Measurements from ENCODE around the gene TCTN1. TPM values are rescaled to one million over a fixed set of nuclear protein-coding genes. Genes with fewer than 3 reads are reported as not detected.

TCTN1 gene
- total RNA-seq, 1 experiment from 2014 or later, result 24.8 TPM

- DNase-seq (ENCODE audit: low spot score), result no peak
- in situ Hi-C loops (cut with HindIII; ENCODE audit: low sequenced_read_pairs), result no loop called here
Observed at GRCh38 chr12:110668480-110669192, 54.7 kb downstream of the TCTN1 start.

- in situ Hi-C loops (cut with HindIII; ENCODE audit: low sequenced_read_pairs), result no loop called here
- no peak for DNase-seq (ENCODE audit: low spot score)
Observed at GRCh38 chr12:110669193-110669502, 55.2 kb downstream of the TCTN1 start.

DNA sequence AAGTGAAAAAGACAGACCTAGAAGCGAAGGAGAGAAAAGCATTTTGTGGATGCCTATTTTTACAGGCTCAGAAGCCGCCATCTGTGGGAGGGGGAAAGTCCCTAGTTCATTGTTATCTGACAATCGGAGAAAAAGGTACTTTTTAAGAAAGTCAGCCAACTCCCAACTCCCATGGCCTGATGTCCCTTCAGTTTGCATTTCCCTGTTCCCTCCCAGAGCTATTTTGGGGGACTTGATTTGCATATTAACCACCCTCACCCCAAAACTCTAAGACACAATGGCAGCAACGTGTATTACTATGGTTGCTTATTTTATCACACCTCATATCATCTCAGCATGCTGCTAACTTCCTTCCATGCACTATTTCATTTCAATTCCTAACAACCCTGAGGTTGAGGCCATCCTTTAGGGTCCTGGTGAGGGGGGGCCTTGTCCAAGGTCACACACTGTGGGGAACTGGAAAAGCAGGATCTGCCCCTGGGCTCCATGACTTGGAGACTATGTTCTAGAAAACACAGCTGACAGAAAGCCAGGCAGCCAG, 56.3 kb downstream of the TCTN1 start:
- in situ Hi-C loops (cut with HindIII; ENCODE audit: low sequenced_read_pairs), result no loop called here
- DNase-seq (ENCODE audit: low spot score), result no peak

- no peak for DNase-seq (ENCODE audit: low spot score)
- in situ Hi-C loops (cut with HindIII; ENCODE audit: low sequenced_read_pairs), result no loop called here
Observed at GRCh38 chr12:110676171-110676570, 62.2 kb downstream of the TCTN1 start.

DNA sequence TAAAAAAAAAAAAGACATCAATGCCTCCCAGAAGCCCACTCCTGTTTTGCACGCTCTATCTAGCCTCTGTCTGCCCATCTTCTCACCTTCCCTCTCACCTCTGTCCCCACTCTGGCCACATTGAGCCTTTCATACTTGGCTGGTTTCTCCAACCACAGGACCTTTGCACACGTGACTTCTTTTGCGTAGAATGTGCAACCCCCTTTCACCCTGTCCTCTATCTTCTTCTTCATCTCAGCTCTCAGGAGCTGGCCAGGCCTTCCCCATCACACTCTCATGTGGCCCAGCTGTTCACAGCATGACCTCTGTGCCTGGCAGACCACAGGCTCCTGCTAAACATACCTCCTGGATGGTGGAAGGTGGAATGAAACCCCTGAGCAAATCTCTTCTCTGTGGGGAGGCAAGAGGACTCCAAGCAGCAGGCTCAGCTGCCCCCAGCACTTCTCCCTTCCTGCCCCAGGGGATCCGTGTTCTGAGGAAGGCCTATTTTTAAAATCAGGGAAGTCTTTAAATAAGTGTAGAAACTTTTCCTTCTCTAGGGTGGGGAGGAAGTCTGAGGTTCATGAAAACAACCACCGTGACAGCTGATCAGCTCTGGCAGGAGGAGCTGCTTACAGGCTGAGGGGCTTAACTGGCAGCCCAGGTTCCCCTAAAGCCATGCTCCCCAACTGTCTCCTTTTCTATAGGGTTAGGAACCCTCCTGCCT, 63.4 kb downstream of the TCTN1 start:
- in situ Hi-C loops (cut with HindIII; ENCODE audit: low sequenced_read_pairs), result no loop called here
- no peak for DNase-seq (ENCODE audit: low spot score)

- in situ Hi-C loops (cut with HindIII; ENCODE audit: low sequenced_read_pairs), result no loop called here
Observed at GRCh38 chr12:110677982-110678381, 64.1 kb downstream of the TCTN1 start.

GRCh38 chr12:110679201-110679600, 65.3 kb downstream of the TCTN1 start:
- in situ Hi-C loops (cut with HindIII; ENCODE audit: low sequenced_read_pairs), result no loop called here
- DNase-seq (ENCODE audit: low spot score), result no peak

More at GRCh38 chr12:110677982-110678381, 64.1 kb downstream of the TCTN1 start:
- no peak for DNase-seq (ENCODE audit: low spot score)

DNA sequence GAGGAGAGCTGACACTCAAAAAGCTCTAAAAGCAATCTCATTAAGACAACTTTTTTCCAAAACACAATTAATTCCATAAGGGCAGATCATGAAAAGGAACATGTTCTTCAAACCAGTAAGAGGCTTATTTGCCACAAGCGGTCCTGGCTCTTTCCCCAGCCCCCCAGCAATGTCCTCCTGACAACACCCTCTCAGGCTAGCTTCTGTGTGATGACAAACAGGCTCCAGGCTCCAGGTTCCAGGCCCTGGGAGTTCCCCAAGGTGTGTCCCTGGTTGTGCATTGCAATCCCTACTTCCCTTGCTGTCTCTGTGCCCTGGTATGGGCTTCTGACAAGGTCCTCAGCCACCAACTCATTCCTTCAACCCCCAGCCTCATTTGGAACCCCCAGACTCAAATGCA, 66.1 kb downstream of the TCTN1 start:
- no peak for DNase-seq (ENCODE audit: low spot score)
- in situ Hi-C loops (cut with HindIII; ENCODE audit: low sequenced_read_pairs), result no loop called here

- in situ Hi-C loops (cut with HindIII; ENCODE audit: low sequenced_read_pairs), result no loop called here
- no peak for DNase-seq (ENCODE audit: low spot score)
Observed at GRCh38 chr12:110683888-110684287, 70.0 kb downstream of the TCTN1 start.

DNA sequence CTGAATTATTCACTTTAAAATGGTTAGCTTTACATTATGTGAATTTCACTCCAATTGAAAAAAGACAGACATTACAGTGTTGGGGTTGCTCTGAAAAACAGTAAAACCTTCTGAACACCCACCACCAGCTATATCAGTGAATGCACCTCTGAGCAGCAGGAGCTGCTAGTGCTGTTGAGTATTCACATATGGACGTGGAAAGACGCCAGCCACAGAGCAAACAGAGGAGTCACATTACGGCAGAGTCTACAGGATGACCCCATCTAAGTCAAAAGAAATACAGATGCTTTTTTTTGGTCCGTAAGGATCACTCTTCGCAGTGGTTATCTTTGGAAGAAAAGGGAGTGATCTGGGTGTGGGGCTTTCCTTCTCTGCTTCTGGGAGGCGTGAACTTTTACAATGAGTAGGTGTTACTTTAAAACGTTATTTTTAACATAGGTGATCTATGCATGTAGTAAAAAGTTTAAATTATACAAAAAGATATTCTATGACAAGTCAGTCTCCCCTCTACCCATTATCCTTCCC, 70.4 kb downstream of the TCTN1 start:
- in situ Hi-C loops (cut with HindIII; ENCODE audit: low sequenced_read_pairs), result no loop called here
- DNase-seq (ENCODE audit: low spot score), result no peak

DNA sequence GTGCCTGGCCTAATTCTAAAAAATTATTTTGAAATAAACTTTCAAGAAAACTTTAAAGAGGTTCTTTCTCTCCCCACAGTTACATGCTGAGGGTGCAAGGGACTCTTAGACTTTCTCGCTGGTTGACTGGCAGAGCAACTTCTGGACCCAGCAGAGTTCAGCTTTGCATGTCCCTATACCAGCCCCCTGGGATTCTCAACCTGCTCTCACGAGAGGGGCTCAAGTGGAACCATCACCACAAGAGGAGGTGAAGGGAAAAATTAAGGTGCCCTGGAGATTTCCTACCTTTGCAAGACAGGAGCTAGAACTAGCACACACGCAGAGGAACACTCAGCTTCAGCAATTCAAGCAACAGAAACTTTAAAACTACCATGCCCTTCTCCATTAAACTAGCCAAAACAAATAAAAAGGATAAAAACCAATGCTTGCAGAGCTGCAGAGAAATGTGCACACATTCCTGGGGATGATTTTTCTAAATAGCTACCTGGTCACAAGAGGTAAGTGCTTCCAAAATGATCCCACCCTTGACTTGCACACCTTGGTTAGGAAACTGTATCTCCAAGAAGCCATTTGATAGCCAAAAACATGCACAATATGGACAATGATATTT, 72.5 kb downstream of the TCTN1 start:
- in situ Hi-C loops (cut with HindIII; ENCODE audit: low sequenced_read_pairs), result no loop called here
- DNase-seq (ENCODE audit: low spot score), result no peak

DNA sequence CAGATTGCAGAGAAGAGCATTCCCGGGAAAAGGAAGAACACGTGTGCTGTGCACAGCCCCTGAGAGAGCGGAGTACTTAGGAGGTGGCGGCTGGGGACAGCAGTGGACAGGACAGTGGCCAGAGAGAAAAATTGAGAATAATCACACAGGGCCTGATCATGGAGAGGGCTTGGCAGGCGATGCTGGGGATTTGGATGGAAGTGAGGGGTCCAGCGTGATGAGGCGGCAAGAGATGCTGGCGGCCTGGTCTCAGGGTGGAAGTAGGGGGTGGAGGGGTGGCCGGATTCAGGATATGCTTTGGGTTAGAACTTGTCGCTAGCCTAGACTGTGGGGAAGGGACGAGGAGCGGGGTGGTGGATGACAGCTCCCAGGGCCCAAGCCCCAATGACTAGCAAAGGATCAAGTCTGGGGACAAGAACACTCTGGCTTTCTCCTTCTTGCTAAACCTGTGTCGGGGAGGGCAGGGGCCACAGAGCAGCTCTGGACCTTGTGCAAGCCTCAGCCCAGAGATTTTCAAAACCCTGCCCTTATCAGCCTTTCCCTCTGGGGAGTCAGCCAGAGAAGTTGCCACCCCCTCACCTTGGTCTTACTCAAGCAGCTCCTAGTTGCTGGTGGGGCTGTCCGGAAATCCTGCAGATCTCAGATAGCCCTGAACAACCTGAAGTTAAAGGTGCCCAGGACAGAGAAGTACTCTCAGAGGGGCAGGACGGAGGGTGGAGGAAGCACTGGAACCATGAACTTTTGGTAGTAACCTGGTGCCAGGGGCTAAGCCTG, 73.7 kb downstream of the TCTN1 start:
- DNase-seq (ENCODE audit: low spot score), result no peak
- in situ Hi-C loops (cut with HindIII; ENCODE audit: low sequenced_read_pairs), result no loop called here

DNA sequence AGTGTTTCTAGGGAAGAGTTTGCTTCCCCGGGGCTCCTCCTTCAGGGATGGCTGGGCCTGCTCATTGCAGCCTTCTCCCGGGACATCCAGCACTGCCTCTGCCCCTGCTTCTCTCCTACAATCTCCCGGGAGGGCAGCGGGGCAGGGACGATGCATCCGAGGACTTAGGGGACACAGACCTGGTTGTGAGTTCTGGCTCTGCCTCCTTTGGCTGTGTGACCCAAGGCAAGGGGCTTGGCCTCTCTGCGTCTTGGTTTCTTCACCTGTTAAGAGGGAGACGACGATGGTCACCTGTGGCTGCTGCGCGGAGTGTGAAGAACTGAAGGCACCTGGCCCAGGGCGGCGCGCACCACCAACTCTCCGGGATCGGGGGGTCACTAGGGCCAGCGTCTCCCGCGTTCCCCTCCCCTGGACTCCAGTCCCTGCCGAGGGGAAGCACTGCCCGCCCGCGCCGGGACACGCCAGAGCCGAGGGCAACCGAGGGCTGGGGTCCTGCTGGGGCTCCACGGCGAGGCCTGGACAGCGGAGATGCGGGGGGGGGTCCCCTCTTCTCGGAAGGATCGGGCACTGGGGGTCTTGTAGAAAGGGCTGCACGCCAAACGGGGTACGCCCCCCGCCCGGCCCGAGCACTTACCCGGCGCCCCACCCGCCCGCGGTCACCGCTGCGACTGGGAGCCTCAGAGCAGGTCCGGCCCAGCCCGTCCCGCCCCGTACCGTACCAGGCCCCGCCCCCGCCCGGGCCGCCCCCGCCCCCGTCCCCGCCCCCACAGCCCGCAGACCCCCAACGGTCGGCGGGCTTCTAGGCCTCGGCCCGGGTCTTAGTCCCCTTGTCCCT, 74.7 kb downstream of the TCTN1 start, which contains the start of gene HVCN1:
TSS of gene HVCN1 (minus strand) at position 670 of the 835 bp plus-strand sequence. CDS start 5,870 bp downstream, outside the sequence.
- no peak for DNase-seq (ENCODE audit: low spot score)
- in situ Hi-C loops (cut with HindIII; ENCODE audit: low sequenced_read_pairs), result no loop called here

DNA sequence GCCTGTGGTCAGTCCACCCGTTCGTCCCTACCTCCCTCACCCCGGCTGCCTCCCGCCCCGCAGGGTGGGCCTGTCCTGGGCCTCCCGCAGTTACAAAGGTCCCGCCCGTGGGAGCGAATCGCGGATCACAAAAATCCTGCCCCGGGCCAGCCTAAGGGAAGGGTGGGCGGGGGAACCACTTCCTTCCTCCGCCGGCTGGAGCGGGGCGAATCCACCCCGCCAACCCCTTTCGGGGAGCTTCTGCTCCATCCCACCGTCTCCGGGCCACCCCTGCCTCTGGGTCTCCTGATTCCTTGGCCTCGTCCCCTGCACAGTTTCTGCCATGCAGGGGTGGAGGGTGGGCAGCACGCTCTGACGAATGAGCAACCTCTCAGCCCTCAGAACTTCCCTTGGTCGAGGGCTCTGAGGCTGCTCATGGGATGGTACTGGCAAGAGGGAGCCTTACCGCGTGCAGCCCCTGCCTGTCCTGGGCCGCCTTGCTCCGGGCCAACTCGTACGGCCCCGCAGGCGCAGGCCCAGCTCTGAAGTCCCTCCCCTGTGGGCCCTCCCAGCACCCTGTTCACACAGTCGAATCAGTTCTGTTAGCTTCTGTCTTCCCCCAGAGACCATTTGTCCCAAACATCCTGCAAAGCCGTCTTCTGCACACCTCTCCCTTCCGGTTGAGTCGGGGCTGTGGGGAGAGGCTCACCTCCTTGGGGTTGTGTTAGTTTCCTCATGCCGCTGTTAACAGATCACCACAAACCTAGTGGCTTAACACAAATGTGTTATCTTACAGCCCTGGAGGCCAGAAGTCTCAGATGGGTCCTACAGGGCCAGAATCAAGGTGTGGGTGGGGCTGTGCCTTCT, 75.6 kb downstream of the TCTN1 start:
- no peak for DNase-seq (ENCODE audit: low spot score)
- in situ Hi-C loops (cut with HindIII; ENCODE audit: low sequenced_read_pairs), result no loop called here

DNA sequence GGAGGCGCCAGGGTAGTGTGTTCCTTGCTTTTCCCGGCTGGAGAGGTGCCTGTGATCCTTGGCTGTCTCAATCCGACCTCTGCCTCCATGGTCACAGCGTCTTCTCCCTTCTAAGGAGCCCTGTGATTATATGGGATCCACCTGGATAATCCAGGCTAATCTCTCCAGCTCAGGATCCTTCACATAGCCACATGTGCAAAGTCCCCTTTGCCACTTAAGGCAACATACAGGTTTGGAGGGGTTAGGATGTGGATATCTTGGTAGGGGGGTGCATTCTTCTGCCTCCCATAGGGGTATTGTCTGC, 76.2 kb downstream of the TCTN1 start:
- in situ Hi-C loops (cut with HindIII; ENCODE audit: low sequenced_read_pairs), result no loop called here
- no peak for DNase-seq (ENCODE audit: low spot score)

- DNase-seq (ENCODE audit: low spot score), result no peak
- in situ Hi-C loops (cut with HindIII; ENCODE audit: low sequenced_read_pairs), result no loop called here
Observed at GRCh38 chr12:110693731-110694130, 79.8 kb downstream of the TCTN1 start.

DNA sequence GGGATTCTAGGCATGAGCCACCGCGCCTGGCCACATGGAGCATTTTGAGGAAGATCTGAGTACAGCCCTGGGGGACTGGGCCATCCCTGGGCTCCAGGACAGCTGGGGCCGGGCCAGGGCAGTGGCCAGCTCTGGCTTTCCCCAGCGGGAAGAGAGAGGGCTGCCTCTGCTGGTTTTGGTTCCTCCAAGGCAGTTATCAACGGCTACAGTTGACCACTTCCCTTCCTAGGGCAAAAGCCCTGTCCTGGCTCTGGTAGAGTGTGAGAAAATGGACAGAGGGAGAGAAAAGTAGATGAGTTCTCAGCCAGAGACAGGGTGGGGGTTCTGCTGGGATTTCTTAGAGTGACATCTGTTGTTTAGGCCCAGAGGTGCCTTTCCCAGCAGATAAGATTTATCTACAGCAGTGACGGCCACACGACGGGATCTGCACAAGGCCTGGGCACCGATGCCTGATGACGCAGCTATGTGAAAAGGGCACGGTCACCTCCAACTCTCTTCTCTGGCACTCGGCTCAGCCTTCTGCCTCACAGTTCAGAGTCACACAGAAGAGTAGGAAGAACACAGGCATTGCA, 80.5 kb downstream of the TCTN1 start:
- DNase-seq (ENCODE audit: low spot score), result no peak
- in situ Hi-C loops (cut with HindIII; ENCODE audit: low sequenced_read_pairs), result no loop called here
